Measurements from ENCODE around the gene CPT1B.

DNA sequence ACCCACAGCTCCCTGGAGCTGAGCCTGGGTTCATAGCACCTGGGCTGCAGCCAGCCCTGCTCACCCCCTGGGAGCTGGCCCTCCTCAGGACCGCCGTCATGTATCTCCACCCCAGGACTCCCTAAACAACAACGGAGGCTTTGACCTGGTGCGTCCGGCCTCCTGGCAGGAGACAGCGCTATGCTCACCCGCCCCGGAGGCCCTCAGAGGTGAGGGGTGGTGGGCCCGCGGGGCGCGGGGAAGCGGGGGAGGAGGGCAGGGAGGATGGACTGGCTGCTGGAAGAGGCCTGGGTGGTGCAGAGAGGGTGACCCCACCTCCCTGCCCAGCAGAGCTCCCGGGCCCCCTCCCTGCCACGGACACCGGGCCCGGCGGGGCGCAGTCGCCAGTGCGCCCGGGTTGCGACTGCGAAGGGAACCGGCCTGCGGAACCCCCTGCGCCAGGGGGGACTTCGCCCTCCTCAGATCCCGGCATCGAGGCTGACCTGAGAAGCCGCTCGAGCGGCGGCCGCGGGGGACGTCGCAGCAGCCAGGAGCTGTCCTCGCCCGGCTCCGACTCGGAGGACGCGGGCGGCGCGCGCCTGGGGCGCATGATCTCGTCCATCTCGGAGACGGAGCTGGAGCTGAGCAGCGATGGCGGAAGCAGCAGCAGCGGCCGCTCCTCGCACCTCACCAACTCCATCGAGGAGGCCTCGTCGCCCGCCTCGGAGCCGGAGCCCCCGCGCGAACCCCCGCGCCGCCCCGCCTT lies 25.5 kb upstream of the CPT1B start:
- TF ChIP-seq CTCF (IDR thresholded peaks at IDR 0.05) = no peak
- no peak for TF ChIP-seq POLR2AphosphoS5 (IDR thresholded peaks at IDR 0.05)
- TF ChIP-seq EP300 (IDR thresholded peaks at IDR 0.05) = no peak

Data from esophagus muscularis mucosa (tissue), 4 donors.